SIG-M5 treated with dmso at 0.1 percent for 504 hours (cell line): ENCODE data around the gene KRT73.

Experiments
- DNase-seq: peaks from one replicate; lab custom pipeline; 2025; ENCODE audit not compliant: unreplicated experiment; lab: John Stamatoyannopoulos, UW

The KRT73 gene

GRCh38 chr12:52627395-52628110, 9.2 kb upstream of the KRT73 start:
- no peak for DNase-seq

GRCh38 chr12:52622349-52622748, 4.0 kb upstream of the KRT73 start:
- DNase-seq = no peak

GRCh38 chr12:52618866-52619265, 507 bp upstream of the KRT73 start:
- no peak for DNase-seq

- DNase-seq = no peak
Measured at GRCh38 chr12:52617403-52617785, 965 bp downstream of the KRT73 start.

GRCh38 chr12:52616680-52617402, 1.5 kb downstream of the KRT73 start:
- DNase-seq = no peak

GRCh38 chr12:52615912-52616311, 2.4 kb downstream of the KRT73 start:
- DNase-seq = no peak

GRCh38 chr12:52615208-52615868, 3.0 kb downstream of the KRT73 start:
- DNase-seq = peak; percentile 19

GRCh38 chr12:52614381-52615207, 3.8 kb downstream of the KRT73 start:
- DNase-seq = no peak

- DNase-seq = no peak
Measured at GRCh38 chr12:52613384-52614030, 4.9 kb downstream of the KRT73 start.

GRCh38 chr12:52612431-52613383, 5.7 kb downstream of the KRT73 start:
- DNase-seq = no peak

- no peak for DNase-seq
Measured at GRCh38 chr12:52611080-52611468, 7.3 kb downstream of the KRT73 start.

GRCh38 chr12:52608826-52609630, 9.3 kb downstream of the KRT73 start:
- DNase-seq = no peak

GRCh38 chr12:52608161-52608560, 10.2 kb downstream of the KRT73 start:
- no peak for DNase-seq

- DNase-seq = no peak
Measured at GRCh38 chr12:52607314-52607713, 11.0 kb downstream of the KRT73 start.

- DNase-seq = no peak
Measured at GRCh38 chr12:52606581-52607218, 11.7 kb downstream of the KRT73 start.

GRCh38 chr12:52606096-52606495, 12.3 kb downstream of the KRT73 start:
- DNase-seq = no peak

GRCh38 chr12:52605542-52605941, 12.8 kb downstream of the KRT73 start:
- no peak for DNase-seq

GRCh38 chr12:52604859-52605258, 13.5 kb downstream of the KRT73 start:
- no peak for DNase-seq
